GM18505 (cell line): ENCODE measurements around the gene HCK.

ENCODE experiments used
- ATAC-seq: cut with Tn5 transposase; IDR thresholded peaks from one replicate; pipeline ENCODE4 v1.9.1; 2021; ENCODE audit not compliant: unreplicated experiment
- POLR2A ChIP-seq: IDR thresholded peaks from 4 replicates; pipeline ENCODE4 v1.6.1; 2011; ENCODE audit warnings: borderline replicate concordance; ENCODE audit not compliant: insufficient read depth, insufficient read length; ENCODE audit errors: extremely low read depth

The HCK gene

GRCh38 chr20:32034581-32035425 lies 17.2 kb upstream of the HCK start:
- TF ChIP-seq POLR2A = no peak
- no peak for ATAC-seq

- ATAC-seq = no peak
- no peak for TF ChIP-seq POLR2A
Observed at GRCh38 chr20:32035426-32035779, 16.6 kb upstream of the HCK start.

- no peak for TF ChIP-seq POLR2A
- no peak for ATAC-seq
Observed at GRCh38 chr20:32036252-32036651, 15.8 kb upstream of the HCK start.

- TF ChIP-seq POLR2A = no peak
- ATAC-seq = no peak
Observed at GRCh38 chr20:32036716-32037485, 15.1 kb upstream of the HCK start.

- no peak for TF ChIP-seq POLR2A
- no peak for ATAC-seq
Observed at GRCh38 chr20:32037929-32038328, 14.1 kb upstream of the HCK start.

- no peak for TF ChIP-seq POLR2A
- ATAC-seq = peak; percentile 72
Observed at GRCh38 chr20:32040142-32040953, 11.7 kb upstream of the HCK start.

- no peak for ATAC-seq
- TF ChIP-seq POLR2A = no peak
Observed at GRCh38 chr20:32045999-32046398, 6.0 kb upstream of the HCK start.

GRCh38 chr20:32050324-32050841 lies 1.7 kb upstream of the HCK start:
- TF ChIP-seq POLR2A = no peak
- no peak for ATAC-seq

GRCh38 chr20:32050851-32051556 lies 1.0 kb upstream of the HCK start:
- no peak for TF ChIP-seq POLR2A
- ATAC-seq = no peak

- no peak for TF ChIP-seq POLR2A
- ATAC-seq = no peak
Observed at GRCh38 chr20:32051720-32052089, 337 bp upstream of the HCK start.

- TF ChIP-seq POLR2A = no peak
- ATAC-seq = no peak
Observed at GRCh38 chr20:32052778-32053362, 828 bp downstream of the HCK start.

GRCh38 chr20:32053648-32054047 lies 1.6 kb downstream of the HCK start:
- no peak for TF ChIP-seq POLR2A
- no peak for ATAC-seq
